ENCODE data around the gene FAM234B. TPM values are rescaled to one million over a fixed set of nuclear protein-coding genes. Genes with fewer than 3 reads are reported as not detected.

The FAM234B gene
- total RNA-seq, 4 donors from 2014 or later: 15.7 to 23.2 (median 19.3) TPM

- Histone ChIP-seq H3K27me3 (no peaks in the 10 kb centered on the region), H3K36me3 (no peaks in the 10 kb centered on the region), H3K27ac (peak overlapping the region; percentile 91 to 99 (median 93)), H3K9me3 (no peaks in the 10 kb centered on the region), H3K4me3 (replicated peaks in 1 of 3) (no peak overlapping the region), H3K4me1 (peaks cover 45 to 58% of the 10 kb centered on the region in 2 donors)
- DNase-seq: peak; percentile 42 to 54
- TF ChIP-seq POLR2A (IDR thresholded peaks at IDR 0.05) (peak in 1 of 2 donors; percentile 11), CTCF (IDR thresholded peaks at IDR 0.05) (no peak)
- intact Hi-C loops (cut with DNase I): no loop called here
- 26 to 29% methylated on average over 7 of the region's 7 CpGs for WGBS, 2 donors
Observed at GRCh38 chr12:13102461-13103195, 58.4 kb downstream of the FAM234B start.

GRCh38 chr12:13103391-13104033 is 59.3 kb downstream of the FAM234B start, which contains the start of gene GSG1:
TSS of gene GSG1 (minus strand) at chr12:13103667. CDS start at chr12:13103512, 155 bp downstream.
- Histone ChIP-seq H3K27ac (peak within 1 kb of the TSS; percentile 91 to 99 (median 93)), H3K27me3 (no peaks in the 10 kb centered on the region), H3K4me3 (replicated peaks in 1 of 3) (no peak within 1 kb of the TSS), H3K4me1 (peaks cover 39 to 53% of the 10 kb centered on the region in 2 donors), H3K36me3 (no peaks in the 10 kb centered on the region), H3K9me3 (no peaks in the 10 kb centered on the region)
- no peak for DNase-seq
- no peak for TF ChIP-seq CTCF (IDR thresholded peaks at IDR 0.05)
- intact Hi-C loops (cut with DNase I): no loop called here
- WGBS, 2 donors: 91 to 92% methylated on average over 8 of the region's 8 CpGs

GRCh38 chr12:13104409-13104808 is 60.2 kb downstream of the FAM234B start:
- H3K4me1 ChIP-seq: peaks cover 30 to 44% of the 10 kb centered on the region in 2 donors
- no peaks in the 10 kb centered on the region for H3K27me3 ChIP-seq
- WGBS, 2 donors: 96 to 97% methylated on average over 3 of the region's 3 CpGs
- H3K4me3 ChIP-seq (replicated peaks in 1 of 3): no peak overlapping the region
- H3K36me3 ChIP-seq: no peaks in the 10 kb centered on the region
- H3K27ac ChIP-seq: peak overlapping the region in 2 of 3 donors; percentile 18 to 99
- DNase-seq: no peak
- TF ChIP-seq POLR2A (IDR thresholded peaks at IDR 0.05): no peak
- TF ChIP-seq CTCF (IDR thresholded peaks at IDR 0.05): no peak
- H3K9me3 ChIP-seq: no peaks in the 10 kb centered on the region
- intact Hi-C loops (cut with DNase I): no loop called here

- intact Hi-C loops (cut with DNase I): no loop called here
- DNase-seq: no peak
- H3K4me3 ChIP-seq (replicated peaks in 1 of 3): no peak overlapping the region
- no peak for TF ChIP-seq POLR2A (IDR thresholded peaks at IDR 0.05)
- no peaks in the 10 kb centered on the region for H3K9me3 ChIP-seq
- no peak overlapping the region for H3K27ac ChIP-seq
- 93 to 94% methylated on average over 1 of the region's 1 CpG for WGBS, 2 donors
- H3K27me3 ChIP-seq: no peaks in the 10 kb centered on the region
- no peaks in the 10 kb centered on the region for H3K36me3 ChIP-seq
- peaks cover 21 to 32% of the 10 kb centered on the region in 2 donors for H3K4me1 ChIP-seq
Observed at GRCh38 chr12:13105781-13106180, 61.6 kb downstream of the FAM234B start.

- TF ChIP-seq CTCF (IDR thresholded peaks at IDR 0.05): no peak
- Histone ChIP-seq H3K36me3 (no peaks in the 10 kb centered on the region), H3K27ac (no peak overlapping the region), H3K4me1 (peaks cover 16 to 26% of the 10 kb centered on the region in 2 donors), H3K9me3 (no peaks in the 10 kb centered on the region), H3K4me3 (replicated peaks in 1 of 3) (no peak overlapping the region), H3K27me3 (no peaks in the 10 kb centered on the region)
- intact Hi-C loops (cut with DNase I): no loop called here
- no peak for DNase-seq
- 96 to 100% methylated on average over 1 of the region's 1 CpG for WGBS, 2 donors
Observed at GRCh38 chr12:13106666-13107065, 62.5 kb downstream of the FAM234B start.
